ENCODE results near the gene HLX. TPM values are rescaled to one million over a fixed set of nuclear protein-coding genes. Genes with fewer than 3 reads are reported as not detected.

Gene HLX
- total RNA-seq, 1 experiment from 2014 or later = 1.8 TPM

DNA sequence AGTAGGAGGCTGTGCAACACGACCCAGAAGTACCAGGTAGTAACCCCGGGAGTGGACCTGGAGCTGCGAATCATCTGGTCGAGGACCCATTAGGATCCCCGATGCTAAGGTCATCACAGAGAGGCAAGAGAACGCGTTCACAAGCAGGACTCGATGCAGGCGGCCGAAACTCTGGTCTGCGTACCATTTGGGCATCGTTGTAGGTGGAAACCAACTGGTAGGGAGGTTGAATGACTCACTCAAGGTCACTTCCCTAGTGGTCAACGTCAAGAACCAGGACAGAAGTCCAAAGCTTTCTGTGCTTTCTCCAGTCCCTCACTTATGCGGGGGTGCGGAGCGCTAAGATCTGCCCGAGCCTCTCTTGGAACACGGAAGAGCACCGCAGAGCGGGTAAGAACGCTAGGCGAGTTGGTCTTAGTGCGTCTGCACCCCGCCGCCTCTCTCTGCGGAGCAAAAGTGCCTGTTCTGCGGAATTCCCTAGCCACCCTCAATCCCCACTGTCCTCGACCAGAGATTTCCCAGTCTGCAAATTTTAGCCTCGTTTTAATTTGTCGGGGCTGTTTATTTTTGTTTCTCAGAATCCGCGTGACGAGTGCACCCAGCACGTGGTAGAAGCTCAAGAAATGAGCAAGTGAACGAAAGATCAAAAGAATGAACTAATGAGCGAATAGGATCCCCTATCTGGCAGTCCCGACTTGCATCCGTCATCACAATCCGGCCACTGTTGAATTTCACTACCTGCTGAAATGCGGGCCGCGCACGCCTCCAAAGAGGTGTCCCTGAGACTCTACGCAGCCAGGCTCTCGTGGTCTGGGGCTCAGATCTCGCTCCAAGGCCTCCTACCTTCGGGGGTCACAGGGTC, 12.2 kb downstream of the HLX start:
- Histone ChIP-seq H3K27ac (ENCODE audit: low read depth, low read length) (no peak overlapping the region), H3K9me3 (ENCODE audit: control insufficient read depth in 1 of 2, insufficient read depth in 1 of 2, low read depth in 1 of 2, low read length in 2 of 2) (no peaks in the 10 kb centered on the region), H3K79me2 (ENCODE audit: insufficient read depth, low read length) (no peaks in the 10 kb centered on the region), H2AFZ (ENCODE audit: low read depth, low read length, poor library complexity, severe bottlenecking) (no peak overlapping the region), H3K4me1 (ENCODE audit: control insufficient read depth in 1 of 2, insufficient read depth in 2 of 2, low read length in 2 of 2) (no peaks in the 10 kb centered on the region), H4K20me1 (ENCODE audit: insufficient read depth) (no peaks in the 10 kb centered on the region), H3K4me3 (replicated peaks in 1 of 2; ENCODE audit: low read depth in 1 of 2, low read length in 2 of 2) (no peak overlapping the region), H3K4me2 (ENCODE audit: low read length) (no peak overlapping the region), H3K9me2 (ENCODE audit: insufficient read depth) (no peaks in the 10 kb centered on the region), H3K9ac (ENCODE audit: low read length) (no peak overlapping the region), H3K27me3 (ENCODE audit: insufficient read depth, low read length) (no peaks in the 10 kb centered on the region), H3K36me3 (ENCODE audit: control insufficient read depth in 1 of 2, insufficient read depth in 2 of 2, low read length in 2 of 2) (no peaks in the 10 kb centered on the region)
- ATAC-seq (no peak), DNase-seq (ENCODE audit: low read depth, low spot score) (no peak)
- POLR2A ChIA-PET = no interaction called here
- RAD21 ChIA-PET (ENCODE audit: low non-redundant PET in 1 of 2, low total read pairs in 2 of 2, uncharacterized antibody in 2 of 2, unreplicated experiment in 2 of 2) = no interaction called here
- TF ChIP-seq, protein P1, sequence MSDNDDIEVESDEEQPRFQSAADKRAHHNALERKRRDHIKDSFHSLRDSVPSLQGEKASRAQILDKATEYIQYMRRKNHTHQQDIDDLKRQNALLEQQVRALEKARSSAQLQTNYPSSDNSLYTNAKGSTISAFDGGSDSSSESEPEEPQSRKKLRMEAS (IDR thresholded peaks at IDR 0.05) = no peak
- TF ChIP-seq SRF (IDR thresholded peaks at IDR 0.05; ENCODE audit: low read depth) (no peak), REST (IDR thresholded peaks at IDR 0.05; ENCODE audit: low read depth) (no peak), ATF3 (IDR thresholded peaks at IDR 0.05) (no peak), TCF7L2 (IDR thresholded peaks at IDR 0.05; ENCODE audit: borderline replicate concordance, extremely low read depth, insufficient read depth, insufficient read length) (no peak), JUND (IDR thresholded peaks at IDR 0.05) (no peak), ZFX (IDR thresholded peaks at IDR 0.05) (no peak), ELF1 (IDR thresholded peaks at IDR 0.05; ENCODE audit: borderline replicate concordance, low read depth) (no peak), RAD21 (IDR thresholded peaks at IDR 0.05; ENCODE audit: low read depth) (no peak), SIN3A (IDR thresholded peaks at IDR 0.05; ENCODE audit: low read depth) (no peak), POLR2A (IDR thresholded peaks at IDR 0.05; ENCODE audit: borderline replicate concordance, extremely low read depth, insufficient read depth, insufficient read length) (no peak), SP1 (IDR thresholded peaks at IDR 0.05; ENCODE audit: low read depth) (no peak), EZH2 (IDR thresholded peaks at IDR 0.05) (no peak)
- intact Hi-C loops (cut with micrococcal nuclease) = no loop called here
- no TSS peak for BruUV-seq (replicated peaks)
- CTCF ChIA-PET = no interaction called here

All from HCT116 (cell line).